Cortex of kidney (tissue), 1 donor: ENCODE results near the gene CD180.

Experiments
- DNase-seq: peaks from one replicate; lab custom pipeline; 2025; lab: John Stamatoyannopoulos, UW

Gene CD180

GRCh38 chr5:67211926-67212325 lies 15.3 kb upstream of the CD180 start:
- DNase-seq = no peak

DNA sequence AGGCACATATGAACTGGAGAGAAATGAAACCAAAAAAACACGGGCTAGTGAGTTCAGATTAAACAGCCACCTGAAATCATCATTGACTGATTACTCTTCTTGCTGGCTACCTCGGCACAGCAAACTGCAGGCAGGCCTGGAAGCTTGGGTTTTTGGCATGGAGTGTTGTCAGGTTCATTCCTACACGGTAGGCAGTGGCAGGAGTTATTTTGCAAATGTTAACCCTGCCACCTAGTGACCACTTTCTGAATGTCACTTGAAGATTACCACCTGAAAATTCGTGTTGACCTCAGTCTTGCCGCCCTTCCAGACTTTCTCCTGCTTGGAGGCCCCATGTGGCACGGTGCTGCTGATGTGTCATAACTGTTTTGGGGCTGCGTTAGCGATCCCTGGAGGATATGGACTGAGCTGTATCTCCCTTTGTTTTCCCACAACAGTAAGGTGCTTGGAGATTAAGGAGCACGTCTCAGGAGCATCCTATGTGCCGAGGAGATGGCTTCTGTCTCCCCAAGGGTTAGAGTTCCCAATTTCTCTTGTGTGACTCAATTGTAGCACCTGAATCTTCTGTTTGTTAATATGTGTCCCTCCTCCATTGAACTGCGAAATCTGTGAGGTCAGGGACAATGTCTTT lies 12.7 kb upstream of the CD180 start:
- DNase-seq = no peak

DNA sequence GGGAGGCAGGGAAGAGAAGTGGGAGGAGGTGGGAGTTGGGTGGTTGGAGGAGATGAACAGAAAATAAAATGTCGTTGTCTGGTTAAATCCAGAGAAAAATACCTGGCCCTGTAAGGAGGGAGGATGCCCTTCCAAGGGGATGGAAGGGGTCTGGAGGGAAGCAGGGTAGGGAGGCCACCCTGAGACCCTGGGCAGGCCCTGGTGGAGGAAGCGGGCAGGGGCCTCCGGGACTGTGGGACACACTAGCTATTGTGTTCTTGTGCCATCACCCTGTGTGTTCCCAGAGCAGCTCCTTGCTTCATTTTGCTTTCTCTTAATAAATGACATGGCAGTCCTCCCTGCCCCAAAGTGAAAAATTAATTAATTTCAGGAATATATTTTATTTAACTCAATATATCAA lies 11.8 kb upstream of the CD180 start:
- no peak for DNase-seq

DNA sequence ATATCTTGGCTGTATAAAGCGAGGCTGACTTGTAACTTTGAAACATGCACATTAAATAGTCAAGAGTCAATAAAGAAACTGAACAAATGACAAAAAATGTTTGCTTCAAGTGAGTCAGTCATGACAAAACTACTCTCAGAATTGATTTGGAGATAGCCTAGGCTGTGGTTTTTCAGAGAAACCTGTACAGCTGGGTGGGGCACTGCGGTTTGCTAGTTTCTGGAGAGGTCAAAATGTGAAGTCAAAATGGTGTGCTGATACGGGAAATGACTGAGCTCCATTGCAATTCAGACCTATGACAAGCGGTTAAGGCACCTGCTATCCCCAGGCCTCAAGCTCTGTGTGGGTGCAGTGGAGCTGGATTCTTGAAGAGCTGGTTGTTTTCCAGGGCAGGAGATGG lies 10.3 kb upstream of the CD180 start:
- DNase-seq = no peak

DNA sequence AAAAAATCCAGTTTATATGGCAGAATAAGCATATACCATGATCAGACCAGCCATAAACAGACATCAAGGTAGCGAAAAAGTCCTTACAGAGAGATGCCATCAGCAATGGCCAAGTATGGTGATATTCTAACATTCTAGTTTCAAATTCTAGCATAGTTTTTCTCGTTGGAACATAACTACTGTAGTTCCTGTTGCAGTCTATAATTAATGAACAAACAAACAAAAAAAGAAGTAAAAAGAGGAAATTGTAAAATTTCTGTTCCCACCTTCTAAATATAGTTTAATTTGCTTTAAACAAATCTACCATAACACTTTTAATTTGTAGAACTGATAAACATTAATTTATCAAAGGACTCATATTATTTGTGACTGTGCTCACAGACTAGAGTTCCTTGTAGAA lies 9.9 kb upstream of the CD180 start:
- no peak for DNase-seq

GRCh38 chr5:67205981-67206380 lies 9.4 kb upstream of the CD180 start:
- DNase-seq = no peak

DNA sequence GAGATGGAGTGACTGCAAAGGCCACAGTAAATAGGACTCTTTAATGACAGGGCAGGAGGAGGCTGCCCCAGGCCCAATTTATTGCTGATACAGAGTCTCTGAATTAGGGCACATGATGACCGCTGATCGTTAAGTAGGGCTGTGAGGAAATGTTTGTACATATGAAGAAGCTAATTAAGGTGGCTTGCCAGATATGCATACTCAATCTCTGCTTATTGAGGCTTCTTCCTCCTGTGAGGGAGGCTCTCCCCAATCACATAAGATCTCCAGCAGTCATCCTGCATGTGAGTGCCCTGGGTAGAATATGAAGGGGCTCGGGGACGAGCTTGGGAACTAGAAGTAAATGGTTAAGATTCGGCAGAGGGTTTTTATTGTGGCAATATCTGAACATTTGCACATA lies 8.2 kb upstream of the CD180 start:
- DNase-seq = no peak

DNA sequence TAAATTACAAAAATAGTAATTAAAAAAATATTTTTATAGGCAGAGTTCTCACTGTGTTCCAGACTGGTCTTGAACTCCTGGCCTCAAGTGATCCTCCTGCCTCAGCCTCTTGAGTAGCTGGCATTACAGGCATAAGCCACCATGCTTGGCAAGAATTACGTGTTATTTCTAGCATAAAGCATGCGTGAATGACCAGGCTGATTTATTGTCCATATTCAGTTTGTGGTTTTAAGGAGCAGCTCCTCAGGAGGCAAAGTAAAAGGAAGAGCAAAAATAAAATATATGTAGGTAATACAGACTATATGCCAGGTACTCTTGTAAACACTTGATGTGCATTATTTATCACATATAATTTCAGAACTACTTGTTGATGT lies 7.1 kb upstream of the CD180 start:
- DNase-seq = no peak

DNA sequence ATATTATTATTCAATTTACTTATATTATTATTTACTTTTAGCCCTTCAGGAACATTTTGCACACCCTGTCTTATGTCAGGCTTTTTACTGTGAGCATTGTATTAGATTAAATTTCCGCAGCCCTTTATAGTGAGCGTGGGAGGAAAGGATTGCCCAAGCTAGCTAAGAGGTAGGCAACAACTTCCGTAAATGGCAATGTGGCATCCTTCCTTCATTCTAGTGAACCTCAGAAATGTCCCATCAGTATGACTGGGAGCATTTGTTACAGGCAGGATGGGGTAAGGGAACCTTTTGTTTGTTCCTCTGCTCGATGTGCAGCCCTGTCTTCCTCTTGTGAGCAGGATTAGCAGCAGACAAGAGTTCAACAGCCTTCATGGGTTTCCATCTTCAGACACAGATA lies 6.2 kb upstream of the CD180 start:
- no peak for DNase-seq

GRCh38 chr5:67201897-67202549 lies 5.4 kb upstream of the CD180 start:
- DNase-seq = no peak

GRCh38 chr5:67200809-67201562 lies 4.4 kb upstream of the CD180 start:
- no peak for DNase-seq

GRCh38 chr5:67199859-67200258 lies 3.3 kb upstream of the CD180 start:
- no peak for DNase-seq

- no peak for DNase-seq
Measured at GRCh38 chr5:67198917-67199316, 2.3 kb upstream of the CD180 start.

- DNase-seq = no peak
Measured at GRCh38 chr5:67197536-67197935, 937 bp upstream of the CD180 start.

DNA sequence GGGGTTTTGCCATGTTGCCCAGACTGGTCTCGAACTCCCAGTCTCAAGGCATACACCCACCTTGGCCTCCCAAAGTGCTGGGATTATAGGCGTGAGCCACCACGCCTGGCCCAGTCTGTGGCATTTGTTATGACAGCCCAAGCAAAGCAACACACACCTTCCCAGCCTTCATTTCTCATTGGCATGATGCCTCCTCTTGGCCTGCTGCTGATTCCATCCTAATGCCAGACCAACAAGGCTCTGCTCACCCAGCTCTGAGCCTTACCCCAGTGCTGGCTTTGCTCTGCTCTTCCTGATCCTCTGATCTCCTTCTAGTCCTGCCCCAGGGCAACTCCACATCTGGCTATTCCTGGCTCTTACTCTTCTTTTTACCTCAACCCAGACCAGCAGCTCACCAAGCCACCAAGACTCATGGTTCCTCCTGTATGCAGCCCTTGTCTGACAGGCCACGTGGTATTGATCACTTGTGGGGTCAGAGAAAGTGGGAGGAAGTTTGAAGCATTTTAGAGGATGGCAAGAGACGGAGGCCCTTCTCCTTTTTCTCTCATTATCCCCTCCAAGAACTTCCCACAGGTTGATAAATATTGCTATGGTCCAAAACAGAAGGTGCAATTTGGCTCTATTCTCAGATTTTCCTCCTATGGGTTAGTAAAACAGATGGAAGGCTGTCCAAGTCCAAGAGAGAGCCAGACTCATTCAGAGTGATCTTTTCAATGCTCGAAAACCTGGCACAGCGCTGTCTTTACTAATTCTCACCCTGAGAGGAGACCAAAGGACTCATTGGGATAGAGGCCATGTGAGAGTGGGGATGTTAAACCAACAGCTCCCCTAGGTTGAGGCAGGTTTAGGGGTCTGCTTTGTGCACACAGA lies 958 bp downstream of the CD180 start:
- DNase-seq = no peak

DNA sequence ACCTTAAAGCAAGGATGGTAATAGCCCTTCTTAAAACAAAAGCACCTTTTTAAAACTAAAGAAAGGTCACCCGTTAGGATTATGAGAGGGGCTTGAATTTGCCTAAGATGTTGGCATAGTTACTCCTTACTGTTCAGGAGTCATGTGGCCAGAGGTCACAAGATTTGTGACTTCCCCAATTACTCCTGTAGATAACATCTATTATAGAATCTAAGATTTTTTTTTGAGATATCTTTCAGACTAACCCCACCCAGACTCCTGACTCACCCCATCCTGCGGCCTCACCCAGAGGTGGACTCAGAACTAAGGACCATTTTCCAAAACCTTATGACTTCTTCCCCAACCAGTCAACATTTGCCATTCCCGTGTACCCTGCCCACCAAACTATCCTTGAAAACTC lies 2.4 kb downstream of the CD180 start:
- no peak for DNase-seq

DNA sequence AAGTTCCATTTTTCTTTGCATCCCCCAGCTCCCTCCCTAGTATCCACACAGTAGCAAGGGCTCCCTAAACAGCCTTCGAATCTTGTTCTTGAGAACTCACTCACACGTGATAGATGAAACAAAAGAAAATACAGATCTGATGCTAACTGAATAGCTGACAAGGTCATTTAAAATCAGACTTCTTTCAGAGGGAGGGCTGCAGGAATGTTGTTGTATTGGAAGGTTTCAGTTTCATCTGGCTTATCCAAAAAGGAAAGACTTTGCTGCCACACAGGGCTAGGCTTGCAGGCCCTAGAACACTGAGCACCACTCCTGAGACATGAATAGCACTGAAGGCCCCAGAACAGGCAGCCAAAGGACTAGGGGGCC lies 3.2 kb downstream of the CD180 start:
- DNase-seq = no peak

GRCh38 chr5:67192719-67193438 lies 3.7 kb downstream of the CD180 start:
- no peak for DNase-seq

- DNase-seq = no peak
Measured at GRCh38 chr5:67190861-67191260, 5.7 kb downstream of the CD180 start.

GRCh38 chr5:67190410-67190809 lies 6.2 kb downstream of the CD180 start:
- DNase-seq = no peak

DNA sequence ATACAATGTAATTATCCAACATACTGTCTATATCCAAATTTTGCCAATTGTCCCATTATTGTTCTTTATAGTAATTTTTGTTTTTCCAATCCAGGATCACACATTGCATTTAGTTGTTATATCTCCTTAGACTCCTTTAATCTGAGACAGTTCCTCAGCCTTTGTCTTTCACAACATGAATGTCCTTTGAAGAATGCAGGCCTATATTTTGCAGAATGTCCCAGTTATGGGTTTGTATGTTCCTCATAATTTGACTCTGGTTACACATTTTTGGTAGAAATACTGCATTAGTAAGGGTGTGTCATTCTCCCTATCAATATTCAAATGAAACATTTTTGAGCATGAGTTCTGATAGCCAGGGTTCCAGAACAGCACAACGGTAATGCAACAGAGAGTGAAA lies 6.7 kb downstream of the CD180 start:
- DNase-seq = no peak

- no peak for DNase-seq
Measured at GRCh38 chr5:67189079-67189354, 7.6 kb downstream of the CD180 start.
